Measurements from ENCODE around the gene PRDM16. TPM values are rescaled to one million over a fixed set of nuclear protein-coding genes. Genes with fewer than 3 reads are reported as not detected.
A peak's percentile ranks its signal among the peaks of the same experiment; 100 is the strongest.

PRDM16 gene
- total RNA-seq, 1 donor from 2014 or later: not detected

DNA sequence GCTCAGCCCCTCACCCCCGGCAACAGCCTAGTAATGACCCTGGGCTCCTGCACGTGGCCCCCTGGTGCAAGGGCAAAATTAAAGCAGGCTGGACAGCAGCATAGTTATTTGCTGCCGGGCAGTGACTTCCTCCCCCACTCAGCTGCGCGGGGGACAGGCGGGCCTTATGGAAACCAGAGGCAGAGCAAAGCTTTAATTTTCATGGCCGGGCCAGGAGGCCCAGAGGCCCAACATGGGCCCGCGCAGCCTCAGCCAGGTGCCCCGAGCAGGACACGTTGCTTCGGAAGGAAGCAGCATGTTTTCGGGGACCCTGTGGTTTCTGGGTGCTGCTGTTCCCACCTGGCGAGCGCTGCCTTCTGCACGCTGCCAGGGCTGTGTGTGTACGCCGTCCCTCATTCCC is 295.5 kb downstream of the PRDM16 start:
- H3K9me3 Mint-ChIP-seq: no peaks in the 10 kb centered on the region
- H3K4me3 Mint-ChIP-seq (ENCODE audit: low read depth): no peak overlapping the region
- no peaks in the 10 kb centered on the region for H3K36me3 Mint-ChIP-seq (ENCODE audit: low read depth)
- H3K27ac Mint-ChIP-seq: no peak overlapping the region
- DNase-seq (ENCODE audit: low spot score): no peak
- H3K27me3 Mint-ChIP-seq (ENCODE audit: low read depth): peaks cover 2% of the 10 kb centered on the region
- H3K4me1 Mint-ChIP-seq (ENCODE audit: low read depth): no peaks in the 10 kb centered on the region
- intact Hi-C loops (cut with micrococcal nuclease): no loop called here

DNA sequence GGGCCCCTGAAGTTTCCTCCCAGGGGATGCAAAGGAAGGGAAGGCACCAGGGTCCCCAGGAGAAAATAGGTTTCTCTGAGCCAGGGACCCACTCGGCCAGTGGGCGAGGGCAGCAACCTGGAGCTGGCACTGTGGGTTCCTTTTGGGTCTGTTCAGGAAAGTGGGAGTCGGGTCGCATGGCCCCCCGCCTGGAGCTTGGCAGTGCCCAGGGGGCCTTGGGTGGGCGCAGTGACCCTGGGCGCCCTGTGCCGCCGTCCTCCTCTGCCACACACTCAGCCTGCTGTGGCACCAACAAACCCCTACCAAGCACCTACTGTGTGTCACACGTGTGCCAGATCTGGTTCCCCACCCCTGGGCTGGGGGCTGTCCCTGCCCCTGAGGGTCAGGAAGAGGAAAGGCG is 296.0 kb downstream of the PRDM16 start:
- Mint-ChIP-seq H3K4me1 (ENCODE audit: low read depth) (no peaks in the 10 kb centered on the region), H3K9me3 (no peaks in the 10 kb centered on the region), H3K27me3 (ENCODE audit: low read depth) (peaks cover 2% of the 10 kb centered on the region), H3K27ac (no peak overlapping the region), H3K4me3 (ENCODE audit: low read depth) (no peak overlapping the region), H3K36me3 (ENCODE audit: low read depth) (no peaks in the 10 kb centered on the region)
- intact Hi-C loops (cut with micrococcal nuclease): no loop called here
- no peak for DNase-seq (ENCODE audit: low spot score)

DNA sequence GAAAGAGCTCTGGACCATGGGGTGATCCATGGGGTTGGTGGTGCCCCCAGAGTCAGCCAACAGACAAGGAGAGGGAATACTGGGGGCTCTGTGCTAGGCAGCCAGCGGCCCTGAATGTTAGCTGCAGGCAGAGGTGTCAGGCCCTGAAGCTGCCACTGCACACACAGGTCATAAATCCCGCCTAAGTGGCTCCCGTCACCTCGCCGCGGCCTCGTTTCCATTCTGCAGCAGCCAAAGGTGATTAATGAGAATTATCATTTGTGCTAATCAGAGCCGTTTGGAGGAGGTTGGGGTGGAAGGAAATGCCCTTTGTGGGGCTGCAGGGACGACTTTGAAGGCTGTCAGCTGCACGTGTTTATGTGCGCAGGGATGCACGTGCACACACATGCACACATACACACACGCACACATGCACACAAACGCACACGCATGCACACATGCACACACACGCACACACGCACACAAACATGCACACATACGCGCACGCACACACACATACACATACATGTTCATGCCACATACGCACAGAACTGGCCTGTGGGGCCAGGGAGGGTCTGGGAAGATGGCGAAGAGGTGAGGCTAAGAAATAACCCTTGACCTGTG is 296.6 kb downstream of the PRDM16 start:
- H3K4me1 Mint-ChIP-seq (ENCODE audit: low read depth): no peaks in the 10 kb centered on the region

DNA sequence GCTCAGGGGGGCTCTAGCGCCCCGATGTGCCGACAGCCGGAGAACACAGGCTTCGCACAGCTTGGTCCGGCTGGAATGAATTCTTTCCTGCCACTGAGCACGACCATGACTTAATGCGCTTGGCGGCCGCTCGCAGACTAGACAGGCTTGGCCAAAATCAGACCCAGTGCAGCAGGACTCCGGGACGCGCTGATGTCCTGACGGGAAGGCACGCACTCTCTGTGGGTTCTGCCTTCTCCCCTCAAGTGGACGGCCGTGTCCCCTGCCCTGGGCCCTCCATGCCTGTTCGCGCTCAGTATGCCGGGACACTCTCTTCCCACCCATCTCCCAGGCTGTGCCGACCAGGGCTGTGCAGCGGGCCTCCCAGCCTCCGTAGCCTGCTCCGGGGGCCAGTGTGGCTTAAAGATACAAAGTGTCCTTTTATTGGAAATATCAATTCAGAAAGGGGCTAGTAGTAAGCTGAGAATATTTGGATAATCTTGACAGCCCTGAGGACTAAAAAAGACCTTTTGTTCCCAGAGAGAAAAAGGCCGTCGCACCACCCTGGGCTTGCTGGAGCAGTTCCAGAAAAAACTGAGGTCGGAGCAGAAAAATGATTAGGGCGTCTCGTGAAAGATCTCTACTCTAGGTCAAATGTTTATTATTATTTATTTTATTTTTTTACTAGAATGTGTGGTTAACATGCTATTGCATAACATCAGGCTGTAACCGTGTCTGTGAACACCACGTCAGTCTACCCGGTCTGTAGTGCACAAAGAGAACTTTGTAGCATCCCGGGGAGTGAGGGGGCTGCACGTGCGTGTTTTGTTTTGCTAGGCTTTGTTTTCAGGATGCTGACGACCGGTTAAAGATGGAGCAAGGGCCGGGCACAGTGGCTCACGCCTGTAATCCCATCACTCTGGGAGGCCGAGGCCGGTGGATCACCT is 297.4 kb downstream of the PRDM16 start:
- Mint-ChIP-seq H3K4me3 (ENCODE audit: low read depth) (no peak overlapping the region), H3K27me3 (ENCODE audit: low read depth) (peaks cover 2% of the 10 kb centered on the region), H3K4me1 (ENCODE audit: low read depth) (no peaks in the 10 kb centered on the region), H3K27ac (no peak overlapping the region), H3K9me3 (no peaks in the 10 kb centered on the region), H3K36me3 (ENCODE audit: low read depth) (no peaks in the 10 kb centered on the region)
- no peak for DNase-seq (ENCODE audit: low spot score)
- intact Hi-C loops (cut with micrococcal nuclease): no loop called here

More for the DNA sequence above, 296.6 kb downstream of the PRDM16 start:
- H3K36me3 Mint-ChIP-seq (ENCODE audit: low read depth): no peaks in the 10 kb centered on the region
- no peak for DNase-seq (ENCODE audit: low spot score)
- intact Hi-C loops (cut with micrococcal nuclease): no loop called here
- peaks cover 2% of the 10 kb centered on the region for H3K27me3 Mint-ChIP-seq (ENCODE audit: low read depth)
- no peak overlapping the region for H3K4me3 Mint-ChIP-seq (ENCODE audit: low read depth)
- no peak overlapping the region for H3K27ac Mint-ChIP-seq
- no peaks in the 10 kb centered on the region for H3K9me3 Mint-ChIP-seq

DNA sequence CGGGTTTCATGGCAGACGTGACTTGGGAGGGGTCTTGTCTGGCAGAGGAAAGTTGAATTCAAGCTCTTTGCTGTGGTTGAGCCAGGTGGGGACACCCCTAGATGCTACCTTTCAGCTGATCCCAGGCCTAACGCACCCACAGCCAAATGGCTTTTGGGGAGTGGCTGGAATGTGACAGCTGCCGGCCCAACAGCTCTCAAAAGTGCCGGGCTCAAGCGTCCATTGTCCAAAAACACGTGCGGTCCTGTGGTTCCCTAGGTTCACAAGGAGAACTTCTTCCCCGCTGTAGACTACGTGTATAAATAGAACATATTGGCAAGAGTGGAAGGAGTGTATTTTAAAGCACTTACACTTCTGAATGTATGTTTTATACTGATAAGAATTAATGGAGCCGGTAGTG is 298.4 kb downstream of the PRDM16 start:
- intact Hi-C loops (cut with micrococcal nuclease): no loop called here

DNA sequence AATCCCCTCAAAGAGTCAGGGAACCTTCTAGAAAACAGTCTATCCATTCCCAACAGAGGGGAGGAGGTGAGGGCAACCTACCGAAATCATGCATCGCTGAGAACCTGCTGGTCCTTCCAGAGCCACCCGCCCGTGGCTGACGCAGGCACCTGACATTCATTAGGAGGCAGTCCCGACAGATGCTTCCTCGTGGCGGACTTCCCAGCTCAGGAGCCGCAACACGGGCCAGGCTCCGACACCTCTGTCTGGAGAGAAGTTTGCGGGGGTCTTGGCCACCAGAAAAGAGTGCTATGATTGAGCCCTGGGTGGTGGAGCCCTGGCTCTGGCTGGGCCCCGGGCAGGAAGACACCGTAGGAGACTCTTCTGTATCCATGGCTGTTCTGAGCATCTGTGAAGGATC is 299.1 kb downstream of the PRDM16 start:
- Mint-ChIP-seq H3K9me3 (no peaks in the 10 kb centered on the region), H3K27ac (no peak overlapping the region), H3K4me3 (ENCODE audit: low read depth) (no peak overlapping the region), H3K4me1 (ENCODE audit: low read depth) (peaks cover 3% of the 10 kb centered on the region), H3K27me3 (ENCODE audit: low read depth) (peaks cover 2% of the 10 kb centered on the region), H3K36me3 (ENCODE audit: low read depth) (no peaks in the 10 kb centered on the region)
- DNase-seq (ENCODE audit: low spot score): no peak
- intact Hi-C loops (cut with micrococcal nuclease): no loop called here

More for the DNA sequence above, 298.4 kb downstream of the PRDM16 start:
- Mint-ChIP-seq H3K4me3 (ENCODE audit: low read depth) (no peak overlapping the region), H3K36me3 (ENCODE audit: low read depth) (no peaks in the 10 kb centered on the region), H3K27me3 (ENCODE audit: low read depth) (peaks cover 2% of the 10 kb centered on the region), H3K27ac (no peak overlapping the region), H3K9me3 (no peaks in the 10 kb centered on the region), H3K4me1 (ENCODE audit: low read depth) (peaks cover under 1% of the 10 kb centered on the region)
- no peak for DNase-seq (ENCODE audit: low spot score)

DNA sequence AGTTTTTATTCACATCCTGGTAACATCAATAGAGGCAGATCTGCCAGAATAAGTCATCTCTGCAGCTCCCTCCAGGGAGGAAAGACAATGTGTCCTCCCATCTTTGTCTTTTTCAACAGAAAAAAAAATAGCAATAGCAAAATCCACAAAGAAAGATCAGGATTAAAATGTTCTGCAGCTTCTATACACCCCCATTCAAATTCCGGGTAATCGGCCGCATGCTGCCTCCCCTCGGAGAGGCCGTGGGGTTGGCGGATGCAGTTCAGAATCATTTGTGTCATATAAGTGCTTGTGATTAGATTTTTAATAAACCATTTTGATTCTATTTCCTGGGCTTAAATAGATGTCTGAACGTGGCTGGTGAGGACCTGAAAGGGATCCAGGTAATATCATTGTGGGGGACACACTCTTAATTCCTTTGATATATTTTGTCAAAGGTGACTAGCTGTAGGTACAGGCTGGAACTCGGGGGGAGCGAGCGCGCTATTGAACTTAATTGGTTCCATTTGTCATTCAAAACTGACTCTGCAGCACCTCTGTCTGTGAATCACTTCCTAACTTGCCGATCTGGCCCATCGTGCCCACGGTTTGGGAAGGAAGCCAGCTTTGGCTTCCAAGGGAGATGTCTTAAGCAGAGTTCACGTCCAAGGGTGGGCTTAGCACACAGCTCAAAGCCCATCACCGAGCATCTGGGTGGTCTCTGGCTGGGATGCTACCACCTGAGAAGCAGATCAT is 299.9 kb downstream of the PRDM16 start:
- Mint-ChIP-seq H3K9me3 (no peaks in the 10 kb centered on the region), H3K4me3 (ENCODE audit: low read depth) (no peak overlapping the region), H3K36me3 (ENCODE audit: low read depth) (no peaks in the 10 kb centered on the region), H3K27me3 (ENCODE audit: low read depth) (peaks cover 2% of the 10 kb centered on the region), H3K27ac (no peak overlapping the region), H3K4me1 (ENCODE audit: low read depth) (peaks cover 3% of the 10 kb centered on the region)
- no peak for DNase-seq (ENCODE audit: low spot score)
- intact Hi-C loops (cut with micrococcal nuclease): no loop called here

DNA sequence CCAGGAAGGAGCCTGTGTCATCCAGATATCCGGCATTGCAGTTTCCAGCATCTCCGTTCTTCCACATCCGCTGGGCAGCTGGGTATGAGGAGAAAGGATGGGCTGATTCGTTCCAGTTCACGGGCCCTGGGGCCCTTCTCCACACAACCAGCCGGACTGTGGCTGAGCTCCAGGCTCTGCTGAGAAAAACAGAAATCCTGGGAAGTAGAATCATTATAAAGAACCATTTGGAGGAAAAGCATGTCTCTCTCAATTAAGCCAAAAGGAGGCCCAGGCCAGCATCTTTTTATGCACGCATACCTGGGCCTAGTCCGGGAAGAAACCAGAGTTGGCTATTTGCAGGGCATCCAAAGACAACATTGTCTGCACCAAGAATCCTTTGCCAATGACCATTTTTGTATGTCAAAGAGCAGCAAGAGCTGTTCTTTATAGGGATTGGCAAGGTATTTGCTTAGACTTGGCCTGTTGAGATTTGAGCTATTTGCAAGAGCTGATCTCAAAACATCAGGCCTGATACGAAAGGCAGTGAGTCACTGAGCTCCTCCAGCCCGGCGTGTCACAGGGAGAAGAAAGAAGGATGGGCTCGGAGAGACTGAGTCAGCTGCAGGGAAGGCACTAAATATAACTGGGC is 300.6 kb downstream of the PRDM16 start:
- intact Hi-C loops (cut with micrococcal nuclease): no loop called here
- peaks cover 2% of the 10 kb centered on the region for H3K27me3 Mint-ChIP-seq (ENCODE audit: low read depth)
- peaks cover 3% of the 10 kb centered on the region for H3K4me1 Mint-ChIP-seq (ENCODE audit: low read depth)

DNA sequence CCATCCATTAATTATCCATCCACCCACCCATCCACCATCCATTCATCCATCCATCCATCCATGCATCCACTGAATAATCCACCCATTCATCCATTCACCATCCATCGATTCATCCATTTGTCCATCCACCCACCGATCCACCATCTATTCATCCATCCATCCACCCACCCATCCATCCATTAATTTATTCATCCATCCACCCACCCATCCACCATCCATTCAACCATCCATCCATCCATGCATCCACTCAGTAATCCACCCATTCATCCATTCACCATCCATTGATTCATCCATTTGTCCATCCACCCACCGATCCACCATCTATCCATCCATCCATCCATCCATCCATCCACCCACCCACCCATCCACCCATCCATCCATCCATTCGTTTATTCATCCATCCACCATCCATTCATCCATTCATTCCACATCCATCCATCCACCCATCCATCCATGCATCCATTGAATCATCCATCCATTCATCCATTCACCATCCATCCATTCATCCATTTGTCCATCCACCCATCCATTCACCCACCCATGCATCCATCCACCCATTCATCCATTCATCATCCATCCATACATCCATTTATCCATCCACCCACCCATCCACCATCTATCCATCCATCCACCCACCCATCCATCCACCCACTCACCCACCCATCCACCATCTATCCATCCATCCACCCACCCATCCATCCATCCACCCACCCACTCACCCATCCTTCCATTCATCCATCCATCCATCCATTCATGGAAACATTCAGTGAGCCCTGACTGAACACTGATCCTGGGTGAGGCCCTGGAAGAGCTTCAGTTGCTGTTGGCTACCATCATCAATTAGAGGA is 302.1 kb downstream of the PRDM16 start:
- Mint-ChIP-seq H3K27me3 (ENCODE audit: low read depth) (no peaks in the 10 kb centered on the region), H3K27ac (no peak overlapping the region), H3K4me3 (ENCODE audit: low read depth) (no peak overlapping the region), H3K4me1 (ENCODE audit: low read depth) (peaks cover 3% of the 10 kb centered on the region), H3K9me3 (no peaks in the 10 kb centered on the region), H3K36me3 (ENCODE audit: low read depth) (no peaks in the 10 kb centered on the region)
- intact Hi-C loops (cut with micrococcal nuclease): no loop called here
- DNase-seq (ENCODE audit: low spot score): no peak

More for the DNA sequence above, 300.6 kb downstream of the PRDM16 start:
- Mint-ChIP-seq H3K27ac (no peak overlapping the region), H3K9me3 (no peaks in the 10 kb centered on the region), H3K36me3 (ENCODE audit: low read depth) (no peaks in the 10 kb centered on the region), H3K4me3 (ENCODE audit: low read depth) (no peak overlapping the region)
- no peak for DNase-seq (ENCODE audit: low spot score)

DNA sequence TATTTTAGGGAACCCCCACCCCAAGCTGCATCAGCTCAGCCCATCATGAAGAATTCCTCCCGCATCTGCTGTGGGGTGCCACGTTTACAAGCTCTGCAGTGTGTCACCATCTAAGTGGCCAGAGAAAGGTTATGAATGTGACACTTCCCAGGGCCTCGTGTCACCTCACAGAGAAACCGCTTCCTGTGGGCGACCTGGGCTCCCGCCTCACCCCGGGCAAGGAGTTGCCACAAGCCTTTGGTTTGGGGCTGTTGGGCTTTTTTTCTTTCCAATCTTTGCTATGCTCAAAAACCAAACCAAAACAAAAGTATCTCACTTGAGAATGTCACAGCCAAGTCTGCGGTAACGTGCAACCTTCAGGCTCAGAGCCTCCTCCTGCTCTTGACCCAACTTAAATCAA is 303.3 kb downstream of the PRDM16 start:
- no peaks in the 10 kb centered on the region for H3K9me3 Mint-ChIP-seq
- intact Hi-C loops (cut with micrococcal nuclease): no loop called here
- DNase-seq (ENCODE audit: low spot score): peak; percentile 20
- peaks cover 3% of the 10 kb centered on the region for H3K4me1 Mint-ChIP-seq (ENCODE audit: low read depth)
- no peaks in the 10 kb centered on the region for H3K36me3 Mint-ChIP-seq (ENCODE audit: low read depth)
- H3K27ac Mint-ChIP-seq: peak overlapping the region; percentile 28
- no peaks in the 10 kb centered on the region for H3K27me3 Mint-ChIP-seq (ENCODE audit: low read depth)
- no peak overlapping the region for H3K4me3 Mint-ChIP-seq (ENCODE audit: low read depth)

DNA sequence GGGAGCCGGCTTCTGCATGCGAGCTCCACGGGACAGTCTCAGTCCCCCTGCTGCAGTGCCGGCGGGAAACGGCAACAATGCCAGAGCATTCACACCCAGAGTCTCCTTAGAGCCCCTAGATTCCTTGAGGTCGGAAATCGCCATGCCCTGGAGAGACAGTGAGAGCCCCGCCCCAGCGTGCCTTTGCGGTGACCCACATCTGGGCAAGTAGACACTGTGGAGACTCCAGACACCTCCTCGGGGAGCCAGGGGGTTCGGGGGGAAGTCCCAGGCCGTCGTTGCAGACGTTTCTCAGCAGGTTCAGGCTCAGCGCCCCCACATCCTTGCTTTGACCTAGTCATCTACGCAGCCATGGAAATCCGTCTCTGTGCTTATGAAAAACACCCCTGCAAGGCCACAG is 304.2 kb downstream of the PRDM16 start:
- Mint-ChIP-seq H3K9me3 (no peaks in the 10 kb centered on the region), H3K27ac (no peak overlapping the region), H3K4me1 (ENCODE audit: low read depth) (peaks cover 3% of the 10 kb centered on the region), H3K4me3 (ENCODE audit: low read depth) (no peak overlapping the region), H3K36me3 (ENCODE audit: low read depth) (no peaks in the 10 kb centered on the region), H3K27me3 (ENCODE audit: low read depth) (no peaks in the 10 kb centered on the region)
- intact Hi-C loops (cut with micrococcal nuclease): no loop called here
- no peak for DNase-seq (ENCODE audit: low spot score)

All from activated T-helper 2 cell treated with anti-CD3 and anti-CD28 coated beads, Interferon-gamma antibody, Interleukin-2, Interleukin-4, amounts not matched to agents 10 μg/mL and 5 μg/mL and 100 μg/mL, durations not matched to agents 14 hours and 24 hours and 36 hours (primary cell).